ENCODE data around the gene SPATA12.

DNA sequence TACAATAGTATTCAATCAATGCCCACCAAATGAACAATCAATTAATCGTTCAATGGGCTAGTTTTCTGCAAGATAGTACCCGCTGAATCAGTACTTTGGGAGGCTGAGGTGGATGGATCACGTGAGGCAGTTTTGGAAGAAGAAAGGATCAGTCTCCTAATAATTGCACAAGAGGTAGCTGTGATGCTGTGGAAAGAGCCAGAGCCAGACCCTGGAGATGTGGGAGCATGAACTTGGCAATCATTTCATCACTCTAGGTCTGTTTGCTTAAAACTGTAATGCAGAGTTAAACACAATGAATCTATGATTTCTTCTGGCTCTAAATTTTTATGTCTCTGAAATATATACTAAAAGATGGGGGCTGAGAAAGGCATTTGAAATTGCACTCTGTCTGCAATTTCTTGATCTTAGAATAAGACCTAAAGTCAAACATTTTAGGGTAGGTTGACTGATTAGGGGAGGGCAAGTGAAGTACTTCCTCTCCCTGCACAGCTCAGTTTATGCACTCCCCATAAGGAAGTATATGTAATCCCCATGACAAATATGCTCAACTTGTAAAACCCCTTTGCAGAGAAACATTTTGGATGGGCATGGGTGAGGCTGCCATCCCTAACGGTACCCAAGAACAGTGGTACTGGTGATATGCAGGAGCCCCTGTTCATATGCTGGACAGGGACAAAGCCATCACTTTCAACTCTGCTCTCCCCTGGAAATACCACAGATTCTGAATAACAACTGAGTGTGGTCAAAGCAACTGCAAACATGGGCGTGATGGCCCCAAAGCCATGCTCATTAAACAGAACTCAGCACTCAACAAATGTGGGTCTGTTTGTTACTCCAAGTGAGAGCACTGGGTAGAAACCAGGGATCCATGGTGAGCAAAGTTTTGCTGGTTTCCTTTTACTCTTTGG lies 28.6 kb upstream of the SPATA12 start:
- TF ChIP-seq, protein P1, sequence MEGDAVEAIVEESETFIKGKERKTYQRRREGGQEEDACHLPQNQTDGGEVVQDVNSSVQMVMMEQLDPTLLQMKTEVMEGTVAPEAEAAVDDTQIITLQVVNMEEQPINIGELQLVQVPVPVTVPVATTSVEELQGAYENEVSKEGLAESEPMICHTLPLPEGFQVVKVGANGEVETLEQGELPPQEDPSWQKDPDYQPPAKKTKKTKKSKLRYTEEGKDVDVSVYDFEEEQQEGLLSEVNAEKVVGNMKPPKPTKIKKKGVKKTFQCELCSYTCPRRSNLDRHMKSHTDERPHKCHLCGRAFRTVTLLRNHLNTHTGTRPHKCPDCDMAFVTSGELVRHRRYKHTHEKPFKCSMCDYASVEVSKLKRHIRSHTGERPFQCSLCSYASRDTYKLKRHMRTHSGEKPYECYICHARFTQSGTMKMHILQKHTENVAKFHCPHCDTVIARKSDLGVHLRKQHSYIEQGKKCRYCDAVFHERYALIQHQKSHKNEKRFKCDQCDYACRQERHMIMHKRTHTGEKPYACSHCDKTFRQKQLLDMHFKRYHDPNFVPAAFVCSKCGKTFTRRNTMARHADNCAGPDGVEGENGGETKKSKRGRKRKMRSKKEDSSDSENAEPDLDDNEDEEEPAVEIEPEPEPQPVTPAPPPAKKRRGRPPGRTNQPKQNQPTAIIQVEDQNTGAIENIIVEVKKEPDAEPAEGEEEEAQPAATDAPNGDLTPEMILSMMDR (IDR thresholded peaks at IDR 0.05; ENCODE audit: insufficient read depth, low read length, poor library complexity, severe bottlenecking): no peak
- no peak for TF ChIP-seq EZH2phosphoT487 (conservative IDR thresholded peaks at IDR 0.05; ENCODE audit: low read length)
